GM12865 (cell line): ENCODE results near the gene ATP1A4.

ENCODE experiments used
- DNase-seq: peaks from one replicate; pipeline ENCODE4 v3.0.0; 2010; ENCODE audit warnings: low read depth
- H3K4me3 ChIP-seq: 2 replicates; pipeline ENCODE4 v1.5.1; 2011; ENCODE audit warnings: mild to moderate bottlenecking, low read depth, low read length, control low read depth
- CTCF ChIP-seq: IDR thresholded peaks from 2 replicates; pipeline ENCODE4 v1.5.1; 2011; ENCODE audit warnings: low read length, control low read depth, low read depth, inconsistent platforms; ENCODE audit not compliant: insufficient read depth; ENCODE audit errors: missing control alignments

Gene ATP1A4

GRCh38 chr1:160129046-160129445, 22.4 kb upstream of the ATP1A4 start:
- no peak for DNase-seq
- H3K4me3 ChIP-seq: no peak overlapping the region
- TF ChIP-seq CTCF: no peak

GRCh38 chr1:160129558-160129957, 21.8 kb upstream of the ATP1A4 start:
- no peak for TF ChIP-seq CTCF
- DNase-seq: no peak
- H3K4me3 ChIP-seq: no peak overlapping the region

- no peak for DNase-seq
- TF ChIP-seq CTCF: no peak
These were observed 21.4 kb upstream of the ATP1A4 start for GRCh38 chr1:160129966-160130365.

GRCh38 chr1:160130486-160130885, 20.9 kb upstream of the ATP1A4 start:
- DNase-seq: no peak

More at GRCh38 chr1:160129966-160130365, 21.4 kb upstream of the ATP1A4 start:
- no peak overlapping the region for H3K4me3 ChIP-seq

GRCh38 chr1:160130939-160131338, 20.5 kb upstream of the ATP1A4 start:
- no peak overlapping the region for H3K4me3 ChIP-seq
- no peak for TF ChIP-seq CTCF
- no peak for DNase-seq

More at GRCh38 chr1:160130486-160130885, 20.9 kb upstream of the ATP1A4 start:
- TF ChIP-seq CTCF: no peak
- no peak overlapping the region for H3K4me3 ChIP-seq

- no peak overlapping the region for H3K4me3 ChIP-seq
- TF ChIP-seq CTCF: no peak
- no peak for DNase-seq
These were observed 19.4 kb upstream of the ATP1A4 start for GRCh38 chr1:160131803-160132565.

- DNase-seq: no peak
- H3K4me3 ChIP-seq: no peak overlapping the region
- TF ChIP-seq CTCF: no peak
These were observed 17.2 kb upstream of the ATP1A4 start for GRCh38 chr1:160133990-160134770.
